MM.1S (cell line): ENCODE data around the gene CTSZ.

Experiments used
- EZH2 ChIP-seq: fragments of 300-600 bp; sonication (generic); optimal IDR thresholded peaks from 2 replicates; pipeline ENCODE3; 2017; ENCODE audit warnings: low read depth, mild to moderate bottlenecking, antibody characterized with exemption, low read length, mixed read lengths
- TF ChIP-seq, protein P1 (sequence below): fragments of 300-600 bp; sonication (generic); IDR thresholded peaks from 2 replicates; pipeline ENCODE4 v1.5.1; 2016; ENCODE audit warnings: antibody characterized with exemption, low read length, mixed read lengths

- TF ChIP-seq, protein P1, sequence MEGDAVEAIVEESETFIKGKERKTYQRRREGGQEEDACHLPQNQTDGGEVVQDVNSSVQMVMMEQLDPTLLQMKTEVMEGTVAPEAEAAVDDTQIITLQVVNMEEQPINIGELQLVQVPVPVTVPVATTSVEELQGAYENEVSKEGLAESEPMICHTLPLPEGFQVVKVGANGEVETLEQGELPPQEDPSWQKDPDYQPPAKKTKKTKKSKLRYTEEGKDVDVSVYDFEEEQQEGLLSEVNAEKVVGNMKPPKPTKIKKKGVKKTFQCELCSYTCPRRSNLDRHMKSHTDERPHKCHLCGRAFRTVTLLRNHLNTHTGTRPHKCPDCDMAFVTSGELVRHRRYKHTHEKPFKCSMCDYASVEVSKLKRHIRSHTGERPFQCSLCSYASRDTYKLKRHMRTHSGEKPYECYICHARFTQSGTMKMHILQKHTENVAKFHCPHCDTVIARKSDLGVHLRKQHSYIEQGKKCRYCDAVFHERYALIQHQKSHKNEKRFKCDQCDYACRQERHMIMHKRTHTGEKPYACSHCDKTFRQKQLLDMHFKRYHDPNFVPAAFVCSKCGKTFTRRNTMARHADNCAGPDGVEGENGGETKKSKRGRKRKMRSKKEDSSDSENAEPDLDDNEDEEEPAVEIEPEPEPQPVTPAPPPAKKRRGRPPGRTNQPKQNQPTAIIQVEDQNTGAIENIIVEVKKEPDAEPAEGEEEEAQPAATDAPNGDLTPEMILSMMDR = no peak
- no peak for TF ChIP-seq EZH2
Measured at GRCh38 chr20:59016795-59017492, 9.9 kb upstream of the CTSZ start.
